ENCODE measurements around the gene SPAG6. TPM values are rescaled to one million over a fixed set of nuclear protein-coding genes. Genes with fewer than 3 reads are reported as not detected.

The SPAG6 gene
- total and polyA plus RNA-seq, 2 donors (not counting 1 experiment from before 2014, with no cell fraction given), result not detected

DNA sequence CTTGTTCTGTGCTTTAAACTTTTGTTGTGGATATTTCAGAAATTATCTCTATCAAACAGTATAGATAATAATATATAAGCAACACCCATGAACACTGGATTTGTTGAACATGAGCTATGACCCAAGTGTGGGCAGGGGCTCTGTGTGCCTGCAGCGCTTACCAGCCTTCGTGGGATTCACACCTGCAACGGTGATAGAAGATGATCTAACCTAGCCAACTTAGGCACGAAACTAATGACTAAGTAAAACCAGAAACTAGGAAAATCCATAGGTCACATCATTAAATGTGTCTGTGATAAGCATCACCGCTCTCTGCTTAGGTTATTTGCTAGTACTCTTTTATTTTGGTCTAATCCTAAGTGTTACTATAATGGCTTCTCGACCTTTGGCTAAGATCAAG is 18.0 kb downstream of the SPAG6 start:
- Histone ChIP-seq H3K4me2 (ENCODE audit: extremely low read depth, insufficient read depth, low read length) (no peak overlapping the region), H3K27ac (ENCODE audit: insufficient read depth, low read length) (no peak overlapping the region), H3K9ac (ENCODE audit: insufficient read depth, low read length) (no peak overlapping the region), H3K4me1 (ENCODE audit: control insufficient read depth, extremely low read depth, insufficient read depth, low read length) (no peaks in the 10 kb centered on the region), H2AFZ (ENCODE audit: low read length) (no peak overlapping the region), H3K9me3 (ENCODE audit: control insufficient read depth, insufficient read depth, low read depth, low read length) (no peaks in the 10 kb centered on the region), H3K27me3 (ENCODE audit: control insufficient read depth, insufficient read depth, low read length) (no peaks in the 10 kb centered on the region), H4K20me1 (ENCODE audit: control insufficient read depth, extremely low read depth, insufficient read depth, low read length) (no peaks in the 10 kb centered on the region), H3K36me3 (ENCODE audit: control insufficient read depth, insufficient read depth, low read length) (no peaks in the 10 kb centered on the region), H3K4me3 (replicated peaks in 1 of 4; ENCODE audit: control extremely low read depth in 1 of 4, insufficient read depth in 1 of 4, low read depth in 3 of 4, low read length in 4 of 4) (no peak overlapping the region), H3K79me2 (ENCODE audit: control insufficient read depth, insufficient read depth, low read length) (no peaks in the 10 kb centered on the region)
- DNase-seq (ENCODE audit: low read depth in 2 of 2), result no peak
- TF ChIP-seq, protein P1, sequence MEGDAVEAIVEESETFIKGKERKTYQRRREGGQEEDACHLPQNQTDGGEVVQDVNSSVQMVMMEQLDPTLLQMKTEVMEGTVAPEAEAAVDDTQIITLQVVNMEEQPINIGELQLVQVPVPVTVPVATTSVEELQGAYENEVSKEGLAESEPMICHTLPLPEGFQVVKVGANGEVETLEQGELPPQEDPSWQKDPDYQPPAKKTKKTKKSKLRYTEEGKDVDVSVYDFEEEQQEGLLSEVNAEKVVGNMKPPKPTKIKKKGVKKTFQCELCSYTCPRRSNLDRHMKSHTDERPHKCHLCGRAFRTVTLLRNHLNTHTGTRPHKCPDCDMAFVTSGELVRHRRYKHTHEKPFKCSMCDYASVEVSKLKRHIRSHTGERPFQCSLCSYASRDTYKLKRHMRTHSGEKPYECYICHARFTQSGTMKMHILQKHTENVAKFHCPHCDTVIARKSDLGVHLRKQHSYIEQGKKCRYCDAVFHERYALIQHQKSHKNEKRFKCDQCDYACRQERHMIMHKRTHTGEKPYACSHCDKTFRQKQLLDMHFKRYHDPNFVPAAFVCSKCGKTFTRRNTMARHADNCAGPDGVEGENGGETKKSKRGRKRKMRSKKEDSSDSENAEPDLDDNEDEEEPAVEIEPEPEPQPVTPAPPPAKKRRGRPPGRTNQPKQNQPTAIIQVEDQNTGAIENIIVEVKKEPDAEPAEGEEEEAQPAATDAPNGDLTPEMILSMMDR (conservative IDR thresholded peaks at IDR 0.05 in 1 of 2, IDR thresholded peaks at IDR 0.05 in 1 of 2; ENCODE audit: low read depth in 1 of 2, low read length in 2 of 2), result no peak
- TF ChIP-seq EZH2 (IDR thresholded peaks at IDR 0.05; ENCODE audit: low read length, missing control alignments), result no peak

DNA sequence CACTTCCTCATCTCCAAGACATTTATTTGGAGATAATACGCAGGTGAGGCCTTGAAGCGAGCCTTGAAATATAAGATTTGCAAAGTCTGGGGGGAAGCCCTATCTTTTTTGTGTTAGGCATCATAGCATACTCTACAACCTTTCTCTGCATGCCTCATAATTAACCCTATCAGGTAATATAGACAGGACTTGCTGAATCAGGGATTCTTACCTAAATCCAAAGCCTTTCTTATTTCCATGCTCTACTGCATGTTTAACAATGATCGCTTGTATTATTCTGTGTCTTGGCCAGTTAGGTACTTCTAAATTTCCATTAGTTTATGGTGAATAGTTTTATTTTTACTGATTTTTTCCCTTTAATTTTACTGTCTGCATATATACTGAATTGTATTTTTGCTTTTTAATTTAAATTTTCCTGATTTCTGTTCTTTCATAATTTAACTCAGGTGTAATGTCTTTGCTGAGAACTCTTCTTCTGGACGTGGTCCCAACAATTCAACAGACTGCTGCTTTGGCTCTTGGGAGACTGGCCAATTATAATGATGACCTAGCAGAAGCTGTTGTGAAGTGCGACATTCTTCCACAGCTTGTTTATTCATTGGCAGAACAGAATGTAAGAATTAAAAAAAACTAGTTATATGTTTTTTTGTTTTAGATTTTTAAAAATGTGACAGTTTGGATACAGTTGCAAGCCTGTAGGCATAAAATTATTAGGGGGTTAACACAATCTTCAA is 19.3 kb downstream of the SPAG6 start:
- no peaks in the 10 kb centered on the region for H3K79me2 ChIP-seq (ENCODE audit: control insufficient read depth, insufficient read depth, low read length)
- H3K27me3 ChIP-seq (ENCODE audit: control insufficient read depth, insufficient read depth, low read length), result no peaks in the 10 kb centered on the region
- H3K4me2 ChIP-seq (ENCODE audit: extremely low read depth, insufficient read depth, low read length), result no peak overlapping the region
- H3K4me1 ChIP-seq (ENCODE audit: control insufficient read depth, extremely low read depth, insufficient read depth, low read length), result no peaks in the 10 kb centered on the region
- no peaks in the 10 kb centered on the region for H3K36me3 ChIP-seq (ENCODE audit: control insufficient read depth, insufficient read depth, low read length)
- TF ChIP-seq EZH2 (IDR thresholded peaks at IDR 0.05; ENCODE audit: low read length, missing control alignments), result no peak
- TF ChIP-seq, protein P1 (conservative IDR thresholded peaks at IDR 0.05 in 1 of 2, IDR thresholded peaks at IDR 0.05 in 1 of 2; ENCODE audit: low read depth in 1 of 2, low read length in 2 of 2), result no peak
- H2AFZ ChIP-seq (ENCODE audit: low read length), result no peak overlapping the region
- H3K4me3 ChIP-seq (replicated peaks in 1 of 4; ENCODE audit: control extremely low read depth in 1 of 4, insufficient read depth in 1 of 4, low read depth in 3 of 4, low read length in 4 of 4), result no peak overlapping the region
- H4K20me1 ChIP-seq (ENCODE audit: control insufficient read depth, extremely low read depth, insufficient read depth, low read length), result no peaks in the 10 kb centered on the region
- DNase-seq (ENCODE audit: low read depth in 2 of 2), result no peak
- H3K9me3 ChIP-seq (ENCODE audit: control insufficient read depth, insufficient read depth, low read depth, low read length), result no peaks in the 10 kb centered on the region
- no peak overlapping the region for H3K9ac ChIP-seq (ENCODE audit: insufficient read depth, low read length)
- no peak overlapping the region for H3K27ac ChIP-seq (ENCODE audit: insufficient read depth, low read length)

GRCh38 chr10:22365233-22365632 is 19.9 kb downstream of the SPAG6 start:
- TF ChIP-seq, protein P1 (conservative IDR thresholded peaks at IDR 0.05 in 1 of 2, IDR thresholded peaks at IDR 0.05 in 1 of 2; ENCODE audit: low read depth in 1 of 2, low read length in 2 of 2), result no peak
- TF ChIP-seq EZH2 (IDR thresholded peaks at IDR 0.05; ENCODE audit: low read length, missing control alignments), result no peak
- no peaks in the 10 kb centered on the region for H3K79me2 ChIP-seq (ENCODE audit: control insufficient read depth, insufficient read depth, low read length)

More at GRCh38 chr10:22365233-22365632, 19.9 kb downstream of the SPAG6 start:
- Histone ChIP-seq H3K27ac (ENCODE audit: insufficient read depth, low read length) (no peak overlapping the region), H3K27me3 (ENCODE audit: control insufficient read depth, insufficient read depth, low read length) (no peaks in the 10 kb centered on the region), H4K20me1 (ENCODE audit: control insufficient read depth, extremely low read depth, insufficient read depth, low read length) (no peaks in the 10 kb centered on the region), H3K36me3 (ENCODE audit: control insufficient read depth, insufficient read depth, low read length) (no peaks in the 10 kb centered on the region), H3K4me1 (ENCODE audit: control insufficient read depth, extremely low read depth, insufficient read depth, low read length) (no peaks in the 10 kb centered on the region), H3K9ac (ENCODE audit: insufficient read depth, low read length) (no peak overlapping the region), H3K4me2 (ENCODE audit: extremely low read depth, insufficient read depth, low read length) (no peak overlapping the region), H3K9me3 (ENCODE audit: control insufficient read depth, insufficient read depth, low read depth, low read length) (no peaks in the 10 kb centered on the region), H2AFZ (ENCODE audit: low read length) (no peak overlapping the region), H3K4me3 (replicated peaks in 1 of 4; ENCODE audit: control extremely low read depth in 1 of 4, insufficient read depth in 1 of 4, low read depth in 3 of 4, low read length in 4 of 4) (no peak overlapping the region)
- DNase-seq (ENCODE audit: low read depth in 2 of 2), result no peak
